HepG2 (cell line): Measurements from ENCODE around the gene STXBP4. TPM values are rescaled to one million over a fixed set of nuclear protein-coding genes. Genes with fewer than 3 reads are reported as not detected.

Experiments used
- ATAC-seq: fragments of 200-7000 bp; cut with Tn5 transposase; 3 replicates; pipeline ENCODE4 v1.9.1; 2020; ENCODE audit warnings: mild to moderate bottlenecking, moderate library complexity
- BruUV-seq: library from RNA; stranded (reverse); fragments of 400-500 nt; replicated peaks from 2 replicates; lab custom pipeline; 2021; lab: Mats Ljungman, UMichigan
- CTCF ChIA-PET: fragments of 300-600 bp; formaldehyde crosslinking; extraction: SDS; loops from one replicate; lab custom pipeline; 2021; ENCODE audit warnings: low total read pairs, inconsistent platforms, low intra/inter-chr PET ratio; lab: Yijun Ruan, JAX
- POLR2A ChIA-PET: fragments of 350-600 bp; sonication (Branson Sonifier 250); formaldehyde crosslinking; loops from one replicate; lab custom pipeline; 2020; ENCODE audit warnings: antibody characterized with exemption, inconsistent platforms; lab: Yijun Ruan, JAX
- DNase-seq: peaks from one replicate; pipeline ENCODE4 v3.0.0-alpha.2; 2015; ENCODE audit warnings: low spot score
- FAIRE-seq: peaks from 3 replicates; lab custom pipeline; 2011; peaks lifted over from hg19 to GRCh38; lab: Jason Lieb, UNC
- H2AFZ ChIP-seq: one replicate; pipeline ENCODE4 v1.6.1; 2011; ENCODE audit warnings: low read length, inconsistent platforms
- H3K27ac ChIP-seq: fragments of 300-600 bp; 3 replicates; pipeline ENCODE4 v1.8.0; 2011; ENCODE audit warnings: mixed run types, mild to moderate bottlenecking, mixed read lengths, low read length, inconsistent platforms; ENCODE audit not compliant: insufficient read depth; ENCODE audit errors: extremely low read length
- H3K27me3 ChIP-seq, 2 experiments: fragments of 200-600 bp in 1 of 2; 2 replicates in 1 of 2; 3 replicates in 1 of 2; pipeline versions ENCODE4 v1.6.0 to v1.8.0; 2011; ENCODE audit warnings: low read length in 2 of 2, mild to moderate bottlenecking in 2 of 2, moderate library complexity in 2 of 2, inconsistent platforms in 1 of 2; ENCODE audit not compliant: insufficient read depth in 2 of 2, control insufficient read depth in 1 of 2
- H3K36me3 ChIP-seq, 2 experiments: fragments of 200-600 bp in 1 of 2; replicated peaks in 1 of 2; 2 replicates in 1 of 2; 3 replicates in 1 of 2; pipeline versions ENCODE4 v1.5.1 to v1.8.0; 2011; ENCODE audit warnings: low read length in 2 of 2, inconsistent platforms in 1 of 2; ENCODE audit not compliant: insufficient read depth in 2 of 2, control insufficient read depth in 1 of 2
- H3K4me1 ChIP-seq: 2 replicates; pipeline ENCODE4 v1.5.1; 2012; ENCODE audit warnings: low read length, inconsistent platforms; ENCODE audit not compliant: insufficient read depth
- H3K4me2 ChIP-seq: 2 replicates; pipeline ENCODE4 v1.6.0; 2011; ENCODE audit warnings: low read depth, low read length, inconsistent platforms
- H3K4me3 ChIP-seq, 3 experiments: fragments of 200-600 bp in 1 of 3; sonication (generic), shearing (Covaris generic) in 1 of 3; replicated peaks in 1 of 3; 2 replicates each; pipeline ENCODE4 v1.5.1; 2011 to 2016; ENCODE audit warnings: low read length in 3 of 3, inconsistent platforms in 2 of 3, low read depth in 2 of 3, mild to moderate bottlenecking in 2 of 3, control low read depth in 1 of 3, mixed read lengths in 1 of 3; ENCODE audit not compliant: insufficient read depth in 1 of 3
- H3K79me2 ChIP-seq: one replicate; pipeline ENCODE4 v1.6.1; 2011; ENCODE audit warnings: low read length, inconsistent platforms; ENCODE audit not compliant: insufficient read depth
- H3K9ac ChIP-seq: 2 replicates; pipeline ENCODE4 v1.6.0; 2011; ENCODE audit warnings: mild to moderate bottlenecking, low read depth, low read length, inconsistent platforms; ENCODE audit not compliant: insufficient read depth
- H3K9me3 ChIP-seq: 2 replicates; pipeline ENCODE4 v1.5.1; 2012; ENCODE audit warnings: mild to moderate bottlenecking, low read length
- H4K20me1 ChIP-seq: 2 replicates; pipeline ENCODE4 v1.6.0; 2011; ENCODE audit warnings: inconsistent platforms, mild to moderate bottlenecking, low read length, moderate library complexity; ENCODE audit not compliant: insufficient read depth
- EED ChIP-seq: sonication (generic); formaldehyde crosslinking; IDR thresholded peaks from 2 replicates; pipeline ENCODE4 v1.5.0; 2020; ENCODE audit warnings: mild to moderate bottlenecking, missing genetic modification reagents
- HBP1 ChIP-seq: IDR thresholded peaks from 2 replicates; pipeline ENCODE4 v1.6.1; 2016; ENCODE audit warnings: low read depth, control low read depth
- PREB ChIP-seq: sonication (generic); formaldehyde crosslinking; IDR thresholded peaks from 2 replicates; pipeline ENCODE4 v1.4.0; 2020; ENCODE audit warnings: missing genetic modification reagents
- SRF ChIP-seq: IDR thresholded peaks from 2 replicates; pipeline ENCODE4 v1.6.1; 2011; ENCODE audit warnings: mild to moderate bottlenecking, low read depth, low read length, moderate library complexity
- TEAD3 ChIP-seq: optimal IDR thresholded peaks from 2 replicates; pipeline ENCODE3; 2016; ENCODE audit warnings: borderline replicate concordance
- ZBTB21 ChIP-seq: sonication (generic); formaldehyde crosslinking; IDR thresholded peaks from 2 replicates; pipeline ENCODE4 v1.4.0; 2020; ENCODE audit warnings: missing genetic modification reagents
- WGBS: methylation state at CpG from one replicate; pipeline ENCODE4 v1.1.6; 2017; ENCODE audit warnings: low lambda C conversion rate; 5-methylcytosine and 5-hydroxymethylcytosine counted together
- in situ Hi-C: cut with HindIII; loops from 2 replicates; pipeline ENCODE4 v1.10.0; 2017; ENCODE audit warnings: low pct_unique_long_range_greater_than_20kb; ENCODE audit not compliant: extremely low pct_ligation_motif_present
- intact Hi-C: fragments of 100-400 bp; cut with micrococcal nuclease; formaldehyde crosslinking; loops from one replicate; pipeline ENCODE4 v1.10.0; 2022; ENCODE audit not compliant: unreplicated experiment
- polyA plus RNA-seq, 8 experiments: library from polyadenylated mRNA; depleted of rRNA in 3 of 8; stranded (reverse) in 7 of 8; unstranded in 1 of 8; fragments of >200 nt; fragmentation: Illumina TruSeq in 4 of 8; extraction: Trizol in 4 of 8; gene quantifications; 2 replicates each; pipeline versions ENCODE4 v1.2.1 to v1.2.3, GENCODE V29; 2011 to 2016; ENCODE audit warnings: low read depth in 4 of 8, missing spikeins in 1 of 8, mixed read lengths in 1 of 8; ENCODE audit not compliant: insufficient read depth in 1 of 8
- total RNA-seq, 5 experiments: library from RNA; depleted of rRNA; stranded (reverse); fragments of >200 nt; fragmentation: Illumina TruSeq; extraction: Trizol; gene quantifications; 2 replicates each; pipeline ENCODE4 v1.2.3, GENCODE V29; 2016; ENCODE audit warnings: low read depth in 1 of 5

STXBP4 gene
- total and polyA plus RNA-seq, 2 of the 13 experiments (the other 11 are each of a cell fraction or from before 2014, with no cell fraction given): 8.5 to 36.1 TPM

GRCh38 chr17:55122114-55122513 is 153.5 kb downstream of the STXBP4 start:
- intact Hi-C loops: no loop called here
- H3K4me2 ChIP-seq: no peak overlapping the region
- no peak overlapping the region for H3K4me3 ChIP-seq
- H4K20me1 ChIP-seq: no peaks in the 10 kb centered on the region
- H3K79me2 ChIP-seq: no peaks in the 10 kb centered on the region
- FAIRE-seq (no peak), ATAC-seq (no peak), DNase-seq (no peak)
- BruUV-seq: no TSS peak
- 97% methylated on average over 2 of the region's 2 CpGs for WGBS
- H3K9ac ChIP-seq: no peak overlapping the region
- H3K36me3 ChIP-seq: no peaks in the 10 kb centered on the region
- peaks cover 4% of the 10 kb centered on the region; the same call in 1 of the 2 replicates for H3K4me1 ChIP-seq
- in situ Hi-C loops: no loop called here
- ChIA-PET CTCF (no interaction called here), POLR2A (no interaction called here)
- no peak overlapping the region for H2AFZ ChIP-seq
- H3K9me3 ChIP-seq: no peaks in the 10 kb centered on the region
- TF ChIP-seq SRF: no peak
- TF ChIP-seq HBP1 (CRISPR knock-in tag): no peak
- TF ChIP-seq ZBTB21 (CRISPR knock-in tag): no peak
- TF ChIP-seq EED (CRISPR knock-in tag): no peak
- no peak for TF ChIP-seq TEAD3 (CRISPR knock-in tag)
- TF ChIP-seq PREB (CRISPR knock-in tag): no peak
- no peak overlapping the region for H3K27ac ChIP-seq
- no peaks in the 10 kb centered on the region for H3K27me3 ChIP-seq
